AG10803 (cell line): ENCODE results near the gene CACNB2.
"Not testable (repeated sequence)": the region's sequence is repeated elsewhere in the genome, so short reads cannot be mapped to it uniquely, and the experiment has no call there.

Source experiments
- DNase-seq: peaks from one replicate; pipeline ENCODE4 v3.0.0; 2010; ENCODE audit warnings: low read depth
- H3K4me3 ChIP-seq: 2 replicates; pipeline ENCODE4 v1.5.1; 2011; ENCODE audit warnings: mild to moderate bottlenecking, low read length, control low read depth
- CTCF ChIP-seq: conservative IDR thresholded peaks from 2 replicates; pipeline ENCODE4 v1.5.1; 2011; ENCODE audit warnings: mild to moderate bottlenecking, low read length, control low read depth, inconsistent platforms

Gene CACNB2

DNA sequence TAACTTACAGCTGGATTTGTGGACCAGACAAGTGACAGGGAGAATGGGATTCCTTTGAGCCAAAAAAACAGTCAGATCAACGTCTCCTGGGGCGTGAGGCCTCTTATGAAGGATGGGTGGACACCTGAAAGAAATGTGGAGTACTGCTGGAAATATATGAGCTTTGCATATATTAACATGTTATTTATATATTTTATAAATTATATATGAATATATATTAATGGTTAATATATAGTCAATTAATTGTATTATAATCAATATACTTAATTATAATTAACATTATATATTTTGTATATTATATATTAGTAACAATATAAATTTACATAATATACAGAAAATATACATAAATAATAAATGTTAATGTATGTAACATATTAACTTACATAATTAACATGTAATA, 57.5 kb downstream of the CACNB2 start:
- no peak overlapping the region for H3K4me3 ChIP-seq
- DNase-seq: no peak
- TF ChIP-seq CTCF: no peak

GRCh38 chr10:18201877-18202276, 61.7 kb downstream of the CACNB2 start:
- no peak for DNase-seq
- no peak for TF ChIP-seq CTCF
- H3K4me3 ChIP-seq: no peak overlapping the region

DNA sequence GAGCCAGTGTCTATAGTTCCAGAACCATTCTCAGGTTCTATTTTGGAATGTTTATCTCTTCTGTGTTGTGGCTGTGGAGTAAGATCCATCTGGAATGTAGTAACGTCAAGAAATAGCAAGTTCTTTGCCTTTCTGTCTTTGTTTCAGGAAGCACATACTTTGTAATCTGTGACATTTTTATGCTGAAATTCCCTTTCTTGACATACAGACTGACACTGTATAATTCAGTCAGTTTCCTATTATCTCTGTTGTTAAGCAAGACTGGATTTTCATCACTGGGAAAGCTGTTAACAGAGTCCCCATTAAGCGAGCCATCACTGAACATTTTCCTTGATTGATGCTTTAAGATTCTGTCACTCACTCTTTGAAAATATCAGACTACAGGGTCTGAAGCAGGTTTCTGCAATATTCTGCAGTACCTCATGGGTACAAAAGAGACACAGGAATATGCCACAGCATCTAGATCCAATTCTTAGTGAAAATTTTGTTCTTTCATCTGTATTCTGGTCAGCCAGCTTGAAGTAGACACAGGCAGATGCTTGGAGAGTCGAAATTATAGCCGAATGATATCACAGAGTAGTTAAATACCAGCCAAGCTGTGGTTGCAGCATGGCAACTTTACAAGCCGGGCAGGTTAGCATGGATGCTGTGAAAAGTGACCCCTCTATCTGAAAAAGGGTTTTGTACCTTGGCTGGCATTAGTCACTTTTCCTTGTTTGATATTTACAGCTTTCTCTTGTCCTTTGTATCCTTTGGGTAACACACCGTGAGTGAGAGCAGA, 62.6 kb downstream of the CACNB2 start:
- no peak for TF ChIP-seq CTCF
- H3K4me3 ChIP-seq: no peak overlapping the region
- peak; percentile 6 for DNase-seq

DNA sequence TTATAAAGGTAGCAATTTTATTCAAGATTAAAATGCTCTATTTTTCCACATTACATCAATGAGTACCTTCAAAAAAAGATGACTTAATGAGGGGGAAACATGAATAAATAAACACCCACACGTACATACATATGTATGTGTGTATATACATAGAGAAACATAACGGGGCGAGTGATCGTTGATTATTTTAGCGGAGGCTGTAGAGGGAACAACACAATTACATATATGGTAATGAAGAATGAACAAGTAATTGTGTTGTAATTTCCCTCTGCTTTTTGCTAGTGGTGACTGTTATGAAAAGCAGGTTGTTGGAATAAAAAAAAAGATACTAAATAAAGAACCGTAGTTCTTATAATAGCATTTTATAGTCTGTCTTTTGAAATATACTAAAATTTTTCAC, 63.2 kb downstream of the CACNB2 start:
- no peak overlapping the region for H3K4me3 ChIP-seq
- no peak for TF ChIP-seq CTCF
- no peak for DNase-seq

GRCh38 chr10:18204039-18204835, 64.0 kb downstream of the CACNB2 start:
- no peak for TF ChIP-seq CTCF
- DNase-seq: no peak
- no peak overlapping the region for H3K4me3 ChIP-seq

DNA sequence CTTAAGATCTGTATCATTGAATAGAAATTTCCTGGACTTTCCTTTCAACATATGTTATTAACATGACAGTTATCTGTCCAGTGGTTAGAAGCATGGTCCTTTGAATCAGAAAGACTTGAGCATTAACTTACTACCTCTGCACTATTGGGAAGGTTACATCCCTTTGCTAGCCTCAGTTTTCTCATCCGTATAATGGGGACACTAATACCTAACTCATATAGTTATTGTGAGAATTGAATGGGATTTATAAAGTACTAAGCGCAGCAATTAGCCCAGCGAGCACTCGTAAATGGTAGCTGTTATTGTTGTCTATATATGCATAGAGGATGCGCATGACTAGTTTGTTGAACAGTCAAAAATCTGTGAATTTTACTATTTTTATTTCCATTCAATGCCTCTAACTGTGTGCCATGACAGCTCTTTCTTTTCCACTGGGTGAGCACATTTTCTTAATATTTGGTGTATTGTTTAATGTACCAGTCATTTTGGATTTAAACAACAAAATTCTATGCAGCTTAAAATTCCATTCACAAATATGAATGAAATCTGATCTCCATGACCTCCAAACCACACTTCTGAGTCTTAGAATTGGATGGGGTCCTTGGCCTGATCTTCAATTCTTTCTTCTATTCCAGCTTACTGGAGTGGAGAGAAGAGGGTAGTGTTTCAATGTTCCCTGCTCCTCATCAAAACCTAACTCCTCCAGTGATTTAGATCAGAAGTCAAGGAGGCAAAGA, 65.0 kb downstream of the CACNB2 start:
- peak; percentile 11 for DNase-seq
- H3K4me3 ChIP-seq: no peak overlapping the region

DNA sequence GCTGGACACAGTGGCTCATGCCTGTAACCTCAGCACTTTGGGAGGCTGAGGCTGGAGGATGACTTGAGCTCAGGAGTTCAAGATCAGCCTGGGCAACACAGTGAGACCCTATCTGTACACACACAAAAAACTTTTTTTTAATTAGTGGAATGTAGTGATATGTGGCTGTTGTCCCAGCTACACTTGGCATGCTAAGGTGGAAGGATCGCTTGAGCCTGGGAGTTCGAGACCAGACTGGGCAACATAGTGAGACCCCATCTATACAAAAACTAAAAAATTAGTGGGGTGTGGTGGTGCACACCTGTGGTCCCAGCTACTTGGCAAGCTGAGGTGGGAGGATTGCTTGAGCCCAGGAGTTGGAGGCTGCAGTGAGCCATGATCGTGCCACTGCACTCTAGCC, 68.0 kb downstream of the CACNB2 start:
- not testable (repeated sequence) for H3K4me3 ChIP-seq, DNase-seq

More for the DNA sequence above, 65.0 kb downstream of the CACNB2 start:
- no peak for TF ChIP-seq CTCF
